22Rv1 (cell line): Measurements from ENCODE around the gene HCK.

ENCODE experiments used
- ZFX ChIP-seq: fragments of 450-650 bp; IDR thresholded peaks from 2 replicates; pipeline ENCODE4 v1.6.1; 2017; ENCODE audit warnings: antibody characterized with exemption, borderline replicate concordance
- TF ChIP-seq, protein P1 (sequence below): fragments of 450-650 bp; IDR thresholded peaks from 2 replicates; pipeline ENCODE4 v1.5.1; 2017; ENCODE audit warnings: mild to moderate bottlenecking

DNA sequence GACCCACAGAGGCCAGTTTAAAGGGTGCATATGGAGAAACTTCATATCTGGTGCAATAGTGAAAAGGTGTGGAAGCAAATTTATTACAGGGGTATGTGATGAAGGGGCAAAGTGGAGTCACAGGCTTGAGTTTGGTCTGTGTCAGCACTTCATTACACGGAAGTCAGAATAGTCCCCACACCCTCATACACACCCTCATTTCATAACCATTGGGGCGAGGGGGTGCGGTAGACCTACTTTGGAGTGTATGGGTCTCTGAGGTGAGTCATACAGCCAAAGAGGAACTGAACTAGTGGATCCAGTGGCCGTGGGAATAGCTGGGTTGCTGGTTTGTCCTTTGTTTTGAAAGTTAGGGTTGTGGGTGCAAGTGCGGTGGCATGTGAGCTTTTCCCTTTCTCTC is 60.8 kb downstream of the HCK start:
- TF ChIP-seq, protein P1, sequence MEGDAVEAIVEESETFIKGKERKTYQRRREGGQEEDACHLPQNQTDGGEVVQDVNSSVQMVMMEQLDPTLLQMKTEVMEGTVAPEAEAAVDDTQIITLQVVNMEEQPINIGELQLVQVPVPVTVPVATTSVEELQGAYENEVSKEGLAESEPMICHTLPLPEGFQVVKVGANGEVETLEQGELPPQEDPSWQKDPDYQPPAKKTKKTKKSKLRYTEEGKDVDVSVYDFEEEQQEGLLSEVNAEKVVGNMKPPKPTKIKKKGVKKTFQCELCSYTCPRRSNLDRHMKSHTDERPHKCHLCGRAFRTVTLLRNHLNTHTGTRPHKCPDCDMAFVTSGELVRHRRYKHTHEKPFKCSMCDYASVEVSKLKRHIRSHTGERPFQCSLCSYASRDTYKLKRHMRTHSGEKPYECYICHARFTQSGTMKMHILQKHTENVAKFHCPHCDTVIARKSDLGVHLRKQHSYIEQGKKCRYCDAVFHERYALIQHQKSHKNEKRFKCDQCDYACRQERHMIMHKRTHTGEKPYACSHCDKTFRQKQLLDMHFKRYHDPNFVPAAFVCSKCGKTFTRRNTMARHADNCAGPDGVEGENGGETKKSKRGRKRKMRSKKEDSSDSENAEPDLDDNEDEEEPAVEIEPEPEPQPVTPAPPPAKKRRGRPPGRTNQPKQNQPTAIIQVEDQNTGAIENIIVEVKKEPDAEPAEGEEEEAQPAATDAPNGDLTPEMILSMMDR: no peak
- TF ChIP-seq ZFX: no peak
